HL-60 (cell line): Measurements from ENCODE around the gene ITIH3.

ENCODE experiments used
- GABPA ChIP-seq: IDR thresholded peaks from 2 replicates; pipeline ENCODE4 v1.6.1; 2012; ENCODE audit warnings: low read depth
- POLR2AphosphoS5 ChIP-seq: IDR thresholded peaks from 2 replicates; pipeline ENCODE4 v1.6.1; 2012; ENCODE audit warnings: low read depth
- TF ChIP-seq, protein P1 (sequence below): IDR thresholded peaks from one replicate; pipeline ENCODE4 v1.5.1; 2011; ENCODE audit warnings: low read length, control low read depth, inconsistent platforms; ENCODE audit not compliant: insufficient read depth

DNA sequence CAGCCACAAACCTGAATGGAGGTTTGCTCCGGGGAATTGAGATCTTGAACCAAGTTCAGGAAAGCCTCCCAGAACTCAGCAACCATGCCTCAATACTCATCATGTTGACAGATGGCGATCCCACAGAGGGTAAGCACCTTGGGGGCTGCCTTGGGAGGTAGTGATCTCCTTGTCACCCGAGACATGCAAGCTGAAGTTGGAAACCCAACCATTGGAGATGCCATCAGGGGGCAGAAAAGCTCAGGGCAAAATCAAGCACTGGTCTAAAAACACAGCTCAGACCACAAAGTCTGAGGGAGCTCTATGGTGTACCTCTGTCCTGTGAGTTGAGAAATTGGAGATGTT is 11.4 kb upstream of the ITIH3 start:
- TF ChIP-seq, protein P1, sequence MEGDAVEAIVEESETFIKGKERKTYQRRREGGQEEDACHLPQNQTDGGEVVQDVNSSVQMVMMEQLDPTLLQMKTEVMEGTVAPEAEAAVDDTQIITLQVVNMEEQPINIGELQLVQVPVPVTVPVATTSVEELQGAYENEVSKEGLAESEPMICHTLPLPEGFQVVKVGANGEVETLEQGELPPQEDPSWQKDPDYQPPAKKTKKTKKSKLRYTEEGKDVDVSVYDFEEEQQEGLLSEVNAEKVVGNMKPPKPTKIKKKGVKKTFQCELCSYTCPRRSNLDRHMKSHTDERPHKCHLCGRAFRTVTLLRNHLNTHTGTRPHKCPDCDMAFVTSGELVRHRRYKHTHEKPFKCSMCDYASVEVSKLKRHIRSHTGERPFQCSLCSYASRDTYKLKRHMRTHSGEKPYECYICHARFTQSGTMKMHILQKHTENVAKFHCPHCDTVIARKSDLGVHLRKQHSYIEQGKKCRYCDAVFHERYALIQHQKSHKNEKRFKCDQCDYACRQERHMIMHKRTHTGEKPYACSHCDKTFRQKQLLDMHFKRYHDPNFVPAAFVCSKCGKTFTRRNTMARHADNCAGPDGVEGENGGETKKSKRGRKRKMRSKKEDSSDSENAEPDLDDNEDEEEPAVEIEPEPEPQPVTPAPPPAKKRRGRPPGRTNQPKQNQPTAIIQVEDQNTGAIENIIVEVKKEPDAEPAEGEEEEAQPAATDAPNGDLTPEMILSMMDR, result no peak
- TF ChIP-seq GABPA (no peak), POLR2AphosphoS5 (no peak)
